HG02642 (cell line): ENCODE results near the gene ATPAF1.
"Not testable (repeated sequence)": the region's sequence is repeated elsewhere in the genome, so short reads cannot be mapped to it uniquely, and the experiment has no call there.

Experiments
- ATAC-seq: cut with Tn5 transposase; IDR thresholded peaks from one replicate; pipeline ENCODE4 v1.9.1; 2021; ENCODE audit warnings: mild to moderate bottlenecking; ENCODE audit not compliant: unreplicated experiment, poor library complexity

The ATPAF1 gene

GRCh38 chr1:46652321-46653100, 15.7 kb downstream of the ATPAF1 start:
- ATAC-seq: no peak

GRCh38 chr1:46651152-46651551, 17.0 kb downstream of the ATPAF1 start:
- not testable (repeated sequence) for ATAC-seq

GRCh38 chr1:46650491-46650890, 17.7 kb downstream of the ATPAF1 start:
- no peak for ATAC-seq

- ATAC-seq: no peak
Measured at GRCh38 chr1:46649764-46650163, 18.4 kb downstream of the ATPAF1 start.

GRCh38 chr1:46647611-46648010, 20.6 kb downstream of the ATPAF1 start:
- no peak for ATAC-seq

- ATAC-seq: no peak
Measured at GRCh38 chr1:46646844-46647243, 21.3 kb downstream of the ATPAF1 start.

GRCh38 chr1:46646331-46646730, 21.8 kb downstream of the ATPAF1 start:
- ATAC-seq: no peak

- ATAC-seq: no peak
Measured at GRCh38 chr1:46645815-46646214, 22.3 kb downstream of the ATPAF1 start.

GRCh38 chr1:46643368-46643775, 24.8 kb downstream of the ATPAF1 start:
- no peak for ATAC-seq

- no peak for ATAC-seq
Measured at GRCh38 chr1:46642115-46642680, 26.0 kb downstream of the ATPAF1 start.

- ATAC-seq: no peak
Measured at GRCh38 chr1:46639547-46639946, 28.6 kb downstream of the ATPAF1 start.

- no peak for ATAC-seq
Measured at GRCh38 chr1:46638921-46639320, 29.2 kb downstream of the ATPAF1 start.

GRCh38 chr1:46637444-46638083, 30.6 kb downstream of the ATPAF1 start:
- ATAC-seq: no peak

GRCh38 chr1:46635205-46635604, 33.0 kb downstream of the ATPAF1 start:
- no peak for ATAC-seq

GRCh38 chr1:46630719-46631118, 37.4 kb downstream of the ATPAF1 start:
- no peak for ATAC-seq

GRCh38 chr1:46623743-46624644, 44.2 kb downstream of the ATPAF1 start:
- ATAC-seq: no peak

GRCh38 chr1:46622344-46622743, 45.8 kb downstream of the ATPAF1 start:
- no peak for ATAC-seq

- ATAC-seq: no peak
Measured at GRCh38 chr1:46621930-46622329, 46.2 kb downstream of the ATPAF1 start.

GRCh38 chr1:46619656-46620258, 48.4 kb downstream of the ATPAF1 start:
- ATAC-seq: no peak

GRCh38 chr1:46618754-46619415, 49.3 kb downstream of the ATPAF1 start:
- ATAC-seq: no peak
